GM19099 (cell line): ENCODE results near the gene GLI3.

Experiments used
- POLR2A ChIP-seq: IDR thresholded peaks from 3 replicates; pipeline ENCODE4 v1.6.1; 2011; ENCODE audit warnings: low read depth; ENCODE audit not compliant: insufficient read length; ENCODE audit errors: extremely low read depth

Gene GLI3

GRCh38 chr7:42227021-42227420 lies 10.0 kb downstream of the GLI3 start:
- no peak for TF ChIP-seq POLR2A

GRCh38 chr7:42226354-42226941 lies 10.6 kb downstream of the GLI3 start:
- no peak for TF ChIP-seq POLR2A

- no peak for TF ChIP-seq POLR2A
Observed at GRCh38 chr7:42224391-42225003, 12.5 kb downstream of the GLI3 start.

DNA sequence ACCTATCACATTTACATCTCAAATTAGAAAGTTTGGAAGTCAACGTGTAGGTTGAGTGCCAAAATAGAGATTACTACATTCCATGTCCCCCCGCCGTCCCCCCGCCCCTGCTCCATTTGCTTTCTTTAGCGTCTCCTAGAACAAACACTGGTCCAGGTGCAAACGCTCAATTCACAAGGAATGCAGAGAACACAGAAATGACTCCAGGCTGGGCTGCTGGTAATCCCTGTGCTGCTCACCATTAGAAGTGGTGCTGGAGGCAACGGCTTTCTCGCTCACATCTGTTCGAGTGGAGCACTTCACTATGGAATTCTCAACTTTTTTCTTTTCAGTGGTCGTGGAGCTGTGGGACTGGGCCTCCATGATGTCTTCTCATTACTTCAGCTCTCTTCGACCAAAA lies 14.1 kb downstream of the GLI3 start:
- no peak for TF ChIP-seq POLR2A

DNA sequence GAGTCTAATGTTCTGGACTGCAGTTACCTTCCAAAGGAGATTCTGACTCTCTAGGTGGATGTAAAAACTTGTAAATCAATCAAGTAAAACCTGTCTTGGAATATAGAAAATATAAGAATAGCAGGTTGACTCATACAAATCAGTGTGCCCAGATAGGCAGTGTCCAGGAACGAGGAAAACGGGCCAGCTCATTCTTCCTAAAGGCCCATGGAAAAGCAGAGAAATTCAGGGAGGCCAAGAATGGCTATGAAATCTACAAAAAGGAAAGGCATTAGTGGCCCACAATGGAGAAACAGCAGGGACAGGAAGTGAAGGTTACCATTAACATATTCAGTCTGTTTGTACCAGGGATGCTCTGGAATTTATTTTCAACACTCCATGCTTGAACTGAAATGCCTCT lies 14.9 kb downstream of the GLI3 start:
- TF ChIP-seq POLR2A = no peak

- no peak for TF ChIP-seq POLR2A
Observed at GRCh38 chr7:42221304-42221703, 15.7 kb downstream of the GLI3 start.

- no peak for TF ChIP-seq POLR2A
Observed at GRCh38 chr7:42219447-42219846, 17.6 kb downstream of the GLI3 start.

- TF ChIP-seq POLR2A = no peak
Observed at GRCh38 chr7:42218248-42218647, 18.8 kb downstream of the GLI3 start.

- no peak for TF ChIP-seq POLR2A
Observed at GRCh38 chr7:42217548-42217947, 19.5 kb downstream of the GLI3 start.

GRCh38 chr7:42217053-42217452 lies 20.0 kb downstream of the GLI3 start:
- no peak for TF ChIP-seq POLR2A

GRCh38 chr7:42214060-42214679 lies 22.8 kb downstream of the GLI3 start:
- TF ChIP-seq POLR2A = no peak

DNA sequence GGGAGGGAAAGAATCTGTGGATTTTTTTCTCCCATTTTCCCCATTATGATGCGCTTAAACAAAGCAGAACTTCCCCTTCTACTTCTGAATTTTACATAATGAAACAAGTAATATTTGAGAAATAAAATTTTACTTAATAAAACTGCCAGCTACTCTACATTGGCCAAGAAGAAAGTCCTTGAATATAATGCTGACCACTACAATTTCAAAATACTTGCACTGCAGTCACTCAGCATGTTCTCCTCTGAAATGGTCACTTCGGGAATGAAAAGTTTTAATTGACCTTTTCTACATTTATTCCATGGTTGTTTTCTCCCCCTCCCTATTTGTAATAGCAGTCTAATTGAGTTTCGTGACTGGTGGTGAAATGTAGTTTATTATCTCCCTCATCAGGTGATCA lies 23.9 kb downstream of the GLI3 start:
- TF ChIP-seq POLR2A = no peak

DNA sequence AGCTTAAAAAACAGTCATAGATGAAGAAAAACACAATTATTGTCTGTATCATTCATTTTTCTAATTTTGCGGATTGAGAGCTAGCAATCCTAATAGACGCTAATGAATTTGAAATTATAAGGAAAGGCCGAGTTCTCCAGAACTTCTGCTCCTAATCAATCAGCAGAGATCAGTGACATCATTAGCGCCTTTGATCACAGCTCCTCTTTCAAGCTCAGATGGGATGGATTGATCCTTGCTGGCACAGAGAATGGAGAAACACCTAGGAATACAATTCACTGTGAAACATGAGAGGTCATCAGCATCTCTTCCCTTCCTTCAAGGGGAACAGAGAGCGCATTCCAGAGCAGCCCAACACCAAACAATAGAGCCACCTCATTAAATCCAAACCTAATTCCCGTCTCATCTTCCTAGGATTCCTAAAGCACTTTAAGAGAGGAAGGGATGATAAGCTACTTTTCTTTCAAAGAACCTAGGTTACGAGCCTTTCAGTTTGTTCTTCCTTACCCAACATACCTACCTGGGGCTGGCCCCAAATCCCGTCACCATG lies 24.4 kb downstream of the GLI3 start:
- TF ChIP-seq POLR2A = no peak

DNA sequence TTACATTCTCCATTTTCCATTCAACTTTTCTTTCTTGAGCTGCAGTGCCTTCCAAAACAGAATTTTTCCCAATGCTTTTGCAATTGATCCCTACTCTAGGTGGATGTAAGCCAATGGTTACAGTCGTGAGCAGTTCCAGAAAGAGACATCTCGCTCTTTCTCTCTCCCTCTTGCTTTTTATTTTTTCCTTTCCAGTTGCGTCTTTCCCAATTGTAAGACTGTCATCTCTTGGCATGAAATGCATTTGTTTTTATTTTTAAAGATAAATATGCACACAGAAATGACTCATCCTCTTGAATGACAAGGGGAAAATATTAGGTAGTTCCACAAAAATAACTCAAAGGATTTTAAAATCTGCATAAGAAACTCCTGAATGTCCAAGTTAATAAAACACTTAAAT lies 25.1 kb downstream of the GLI3 start:
- no peak for TF ChIP-seq POLR2A

DNA sequence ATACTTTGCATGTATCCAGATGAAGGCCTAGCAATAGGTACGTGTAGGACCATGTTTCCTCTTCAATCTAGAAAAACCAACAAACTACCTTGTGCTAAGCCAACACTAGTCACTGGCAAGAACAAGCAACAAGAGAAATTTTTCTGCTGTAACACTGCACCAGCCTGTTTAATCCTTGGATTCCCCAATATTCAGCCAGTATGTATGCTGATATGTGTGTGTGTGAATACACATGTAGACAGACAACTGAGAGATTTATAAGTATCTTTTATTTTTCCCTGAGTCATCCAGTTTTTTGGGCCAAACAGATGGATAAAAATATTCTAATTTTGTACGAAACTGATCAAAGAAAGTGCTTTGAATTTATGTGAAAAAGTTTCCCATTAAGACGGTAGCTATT lies 26.2 kb downstream of the GLI3 start:
- TF ChIP-seq POLR2A = no peak

DNA sequence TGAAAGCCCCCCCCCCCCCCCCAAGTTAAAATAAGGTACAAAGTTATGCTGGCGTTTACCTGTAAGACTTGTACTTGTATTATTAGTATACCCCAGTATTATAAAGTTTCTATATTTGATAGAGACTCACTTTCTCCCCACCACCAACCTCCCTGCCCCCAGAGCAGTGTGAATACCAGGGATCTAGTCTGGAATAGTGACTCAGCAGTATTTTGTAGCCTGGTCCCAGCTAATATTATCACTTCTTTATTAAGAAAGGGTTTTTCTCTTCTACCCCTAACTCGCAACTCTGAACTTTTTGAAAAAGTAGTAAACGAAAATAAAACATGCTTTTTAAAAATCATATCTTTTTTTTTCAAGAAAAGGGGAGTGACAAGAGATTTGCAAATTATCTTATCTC lies 26.7 kb downstream of the GLI3 start:
- TF ChIP-seq POLR2A = no peak
